IMR-90 (cell line): ENCODE data around the gene KPTN. TPM values are rescaled to one million over a fixed set of nuclear protein-coding genes. Genes with fewer than 3 reads are reported as not detected.
A peak's percentile ranks its signal among the peaks of the same experiment; 100 is the strongest.

Experiments used
- ATAC-seq: fragments of 200-7000 bp; cut with Tn5 transposase; 2 replicates; pipeline ENCODE4 v1.9.1; 2020; ENCODE audit warnings: low read depth, mild to moderate bottlenecking, moderate library complexity
- BruUV-seq: library from RNA; stranded (reverse); fragments of 400-500 nt; replicated peaks from 2 replicates; lab custom pipeline; 2021; lab: Mats Ljungman, UMichigan
- CTCF ChIA-PET: fragments of 300-600 bp; formaldehyde crosslinking; extraction: SDS; loops from one replicate; lab custom pipeline; 2021; ENCODE audit warnings: antibody characterized with exemption; lab: Yijun Ruan, JAX
- POLR2A ChIA-PET: fragments of 300-600 bp; sonication (Branson Sonifier 250); formaldehyde crosslinking; loops from one replicate; lab custom pipeline; 2022; ENCODE audit warnings: antibody characterized with exemption; ENCODE audit not compliant: unreplicated experiment; lab: Charles Lee
- DNase-seq: peaks from one replicate; pipeline ENCODE4 v3.0.0; 2013
- H2AFZ ChIP-seq: replicated peaks from 2 replicates; pipeline ENCODE3; 2013; ENCODE audit warnings: low read length, mild to moderate bottlenecking; ENCODE audit not compliant: poor library complexity
- H2AK5ac ChIP-seq: 2 replicates; pipeline ENCODE4 v1.6.1; 2013; ENCODE audit warnings: low read depth, low read length, inconsistent platforms
- H2AK9ac ChIP-seq: replicated peaks from 2 replicates; pipeline ENCODE3; 2013; ENCODE audit warnings: mild to moderate bottlenecking, low read depth, low read length, moderate library complexity; ENCODE audit not compliant: poor library complexity
- H2BK120ac ChIP-seq: 2 replicates; pipeline ENCODE4 v1.6.1; 2013; ENCODE audit warnings: low read depth, low read length, inconsistent platforms
- H2BK15ac ChIP-seq: 3 replicates; pipeline ENCODE4 v1.6.1; 2013; ENCODE audit warnings: low read depth, low read length, inconsistent platforms
- H2BK20ac ChIP-seq: 2 replicates; pipeline ENCODE4 v1.6.1; 2013; ENCODE audit warnings: low read depth, mild to moderate bottlenecking, inconsistent platforms, low read length, moderate library complexity
- H2BK5ac ChIP-seq: 2 replicates; pipeline ENCODE4 v1.6.1; 2013; ENCODE audit warnings: mild to moderate bottlenecking, low read depth, low read length, inconsistent platforms; ENCODE audit not compliant: poor library complexity, severe bottlenecking
- H3K14ac ChIP-seq: replicated peaks from 2 replicates; pipeline ENCODE4 v1.6.1; 2013; ENCODE audit warnings: low read depth, low read length, inconsistent platforms
- H3K18ac ChIP-seq: 2 replicates; pipeline ENCODE4 v1.6.1; 2013; ENCODE audit warnings: low read depth, low read length, control low read depth
- H3K23ac ChIP-seq: 2 replicates; pipeline ENCODE4 v1.6.1; 2013; ENCODE audit warnings: low read depth, low read length, inconsistent platforms
- H3K27ac ChIP-seq: 2 replicates; pipeline ENCODE4 v1.5.1; 2013; ENCODE audit warnings: mild to moderate bottlenecking, control low read depth, low read length; ENCODE audit not compliant: insufficient read depth
- H3K27me3 ChIP-seq: 2 replicates; pipeline ENCODE4 v1.6.1; 2013; ENCODE audit warnings: low read length; ENCODE audit not compliant: control insufficient read depth, insufficient read depth
- H3K36me3 ChIP-seq: 2 replicates; pipeline ENCODE4 v1.6.1; 2013; ENCODE audit warnings: low read length, mixed read lengths; ENCODE audit not compliant: control insufficient read depth, insufficient read depth
- H3K4ac ChIP-seq: 2 replicates; pipeline ENCODE4 v1.6.1; 2013; ENCODE audit warnings: low read depth, low read length, inconsistent platforms
- H3K4me1 ChIP-seq: 2 replicates; pipeline ENCODE4 v1.6.1; 2013; ENCODE audit warnings: low read length, mixed read lengths; ENCODE audit not compliant: control insufficient read depth, insufficient read depth
- H3K4me2 ChIP-seq: 2 replicates; pipeline ENCODE4 v1.6.1; 2013; ENCODE audit warnings: low read depth, mild to moderate bottlenecking, control low read depth, low read length, moderate library complexity
- H3K4me3 ChIP-seq: 2 replicates; pipeline ENCODE4 v1.5.1; 2013; ENCODE audit warnings: low read depth, mild to moderate bottlenecking, control low read depth, low read length, moderate library complexity; ENCODE audit not compliant: insufficient read depth
- H3K56ac ChIP-seq: 2 replicates; pipeline ENCODE4 v1.6.1; 2013; ENCODE audit warnings: low read length, inconsistent platforms; ENCODE audit not compliant: insufficient read depth; ENCODE audit errors: extremely low read depth
- H3K79me1 ChIP-seq, 2 experiments: 2 replicates each; pipeline ENCODE4 v1.6.1; 2013; ENCODE audit warnings: low read length in 2 of 2, inconsistent platforms in 1 of 2, low read depth in 1 of 2
- H3K9ac ChIP-seq: 2 replicates; pipeline ENCODE4 v1.6.1; 2013; ENCODE audit warnings: low read depth, low read length, control low read depth
- H3K9me1 ChIP-seq: 2 replicates; pipeline ENCODE4 v1.6.1; 2013; ENCODE audit warnings: low read length, inconsistent platforms; ENCODE audit not compliant: insufficient read depth
- H3K9me3 ChIP-seq: 2 replicates; pipeline ENCODE4 v1.6.1; 2013; ENCODE audit warnings: low read length; ENCODE audit not compliant: control insufficient read depth, insufficient read depth
- H4K20me1 ChIP-seq: 2 replicates; pipeline ENCODE4 v1.6.1; 2013; ENCODE audit warnings: low read length, inconsistent platforms; ENCODE audit not compliant: insufficient read depth
- H4K5ac ChIP-seq: 2 replicates; pipeline ENCODE4 v1.6.1; 2013; ENCODE audit warnings: mild to moderate bottlenecking, low read depth, low read length, control low read depth
- H4K8ac ChIP-seq, 2 experiments: 2 replicates each; pipeline ENCODE4 v1.6.1; 2013; ENCODE audit warnings: low read depth in 2 of 2, low read length in 2 of 2, control low read depth in 1 of 2, inconsistent platforms in 1 of 2
- H4K91ac ChIP-seq: 2 replicates; pipeline ENCODE4 v1.6.1; 2013; ENCODE audit warnings: low read depth, low read length, inconsistent platforms; ENCODE audit not compliant: insufficient read depth
- CEBPB ChIP-seq: IDR thresholded peaks from 2 replicates; pipeline ENCODE4 v1.6.1; 2012; ENCODE audit warnings: low read depth, low read length, improper control_type of control experiment
- FOS ChIP-seq: fragments of 150-350 bp; IDR thresholded peaks from 2 replicates; pipeline ENCODE4 v1.6.1; 2016; ENCODE audit warnings: low read depth, low read length
- MAFK ChIP-seq: IDR thresholded peaks from 2 replicates; pipeline ENCODE4 v1.6.1; 2012; ENCODE audit warnings: low read depth, low read length, improper control_type of control experiment
- MAZ ChIP-seq: IDR thresholded peaks from 2 replicates; pipeline ENCODE4 v1.6.1; 2012; ENCODE audit warnings: low read depth, mild to moderate bottlenecking, low read length, improper control_type of control experiment, moderate library complexity, borderline replicate concordance
- RAD21 ChIP-seq: IDR thresholded peaks from 2 replicates; pipeline ENCODE4 v1.6.1; 2012; ENCODE audit warnings: low read length, improper control_type of control experiment
- RCOR1 ChIP-seq: IDR thresholded peaks from 2 replicates; pipeline ENCODE4 v1.6.1; 2012; ENCODE audit warnings: mild to moderate bottlenecking, low read length, improper control_type of control experiment; ENCODE audit not compliant: insufficient replicate concordance
- RFX5 ChIP-seq: IDR thresholded peaks from 2 replicates; pipeline ENCODE4 v1.8.0; 2012; ENCODE audit warnings: low read depth, mild to moderate bottlenecking, low read length, moderate library complexity
- WGBS, 2 experiments: methylation state at CpG; one replicate each; pipeline versions ENCODE4 v1.1.5 to v1.1.7; 2013; ENCODE audit warnings: missing lambda C conversion rate in 2 of 2; ENCODE audit not compliant: insufficient read length in 1 of 2; ENCODE audit errors: extremely low coverage in 2 of 2; 5-methylcytosine and 5-hydroxymethylcytosine counted together
- dilution Hi-C: fragments of 300-500 bp; cut with HindIII; formaldehyde crosslinking; loops from one replicate; pipeline ENCODE4 v1.14.3; 2018; ENCODE audit warnings: low sequenced_read_pairs; ENCODE audit not compliant: unreplicated experiment
- in situ Hi-C: fragments of 300-500 bp; cut with MboI; formaldehyde crosslinking; loops from 3 replicates; pipeline ENCODE4 v1.14.3; 2019; ENCODE audit warnings: low sequenced_read_pairs, inconsistent platforms, mixed read lengths
- intact Hi-C: fragments of 100-400 bp; cut with micrococcal nuclease; formaldehyde crosslinking; loops from 2 replicates; pipeline ENCODE4 v1.10.0; 2022
- polyA plus RNA-seq, 3 experiments: library from polyadenylated mRNA; depleted of rRNA; stranded (reverse); fragments of >200 nt; gene quantifications; 2 replicates each; pipeline ENCODE4 v1.2.3, GENCODE V29; 2012; ENCODE audit warnings: low replicate concordance in 1 of 3
- total RNA-seq: library from RNA; depleted of rRNA; stranded (reverse); fragments of >200 nt; gene quantifications from 2 replicates; pipeline ENCODE4 v1.2.3, GENCODE V29; 2012
- TF ChIP-seq, protein P1 (sequence below): fragments of 150-350 bp; IDR thresholded peaks from 2 replicates; pipeline ENCODE4 v1.6.1; 2017; ENCODE audit warnings: mild to moderate bottlenecking, antibody characterized with exemption, low read length, low read depth
- TF ChIP-seq, protein P2 (sequence below): fragments of 150-350 bp; IDR thresholded peaks from 2 replicates; pipeline ENCODE4 v1.6.1; 2016; ENCODE audit warnings: low read depth, mild to moderate bottlenecking, low read length, moderate library complexity, borderline replicate concordance

KPTN gene
- total and polyA plus RNA-seq, 2 of the 4 experiments (the other 2 are of a cell fraction) = 4.1 to 15.4 TPM

DNA sequence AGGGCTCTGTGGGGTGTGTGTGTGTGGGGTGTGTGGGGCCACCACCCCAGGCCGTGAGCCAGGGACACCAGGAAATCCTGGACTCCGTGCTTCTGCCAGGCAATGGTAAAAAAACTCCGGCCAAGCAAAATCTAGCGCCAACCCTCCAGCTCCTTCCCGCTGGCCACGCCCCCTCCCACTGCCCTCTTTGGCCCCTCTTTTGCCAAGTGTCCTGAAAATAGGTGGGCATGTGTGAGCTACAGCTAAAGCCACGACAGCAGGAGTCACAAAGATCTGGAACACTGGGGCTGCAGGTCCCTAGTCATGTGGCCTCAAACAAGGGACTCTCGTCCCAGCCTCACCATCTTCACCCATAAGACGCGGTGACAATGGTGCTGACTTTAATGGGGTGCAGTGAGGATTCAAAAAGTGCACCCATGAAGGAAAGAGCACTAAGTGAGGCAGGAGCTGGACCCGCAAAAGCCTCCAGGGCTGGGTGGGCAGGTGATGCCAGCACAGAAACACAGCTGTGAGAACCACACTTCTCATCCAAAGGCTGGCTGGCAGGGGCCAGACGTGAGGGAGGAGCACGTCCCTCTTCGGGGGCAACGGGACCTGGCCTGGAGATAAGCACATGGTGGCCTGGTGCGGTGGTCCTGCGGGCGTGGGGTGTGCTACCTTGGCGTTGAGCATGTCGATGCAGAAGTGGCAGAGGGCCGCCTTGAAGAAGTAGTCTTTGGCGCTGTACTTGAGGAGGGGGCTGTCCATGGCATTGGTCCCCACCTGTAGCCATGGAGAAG is 7.5 kb upstream of the KPTN start:
- Histone ChIP-seq H3K56ac (no peak overlapping the region), H4K8ac (no peak overlapping the region), H3K23ac (no peak overlapping the region), H3K27me3 (no peaks in the 10 kb centered on the region), H2AK5ac (no peak overlapping the region), H3K4me1 (no peaks in the 10 kb centered on the region), H2AFZ (no peak overlapping the region), H2AK9ac (peak overlapping the region; percentile 5), H2BK120ac (no peak overlapping the region), H3K4me2 (no peak overlapping the region), H3K9ac (no peak overlapping the region), H3K9me1 (peaks cover 6% of the 10 kb centered on the region; the same call in 1 of the 2 replicates), H3K14ac (no peak overlapping the region), H3K4ac (no peak overlapping the region), H3K27ac (no peak overlapping the region), H3K18ac (no peak overlapping the region), H2BK20ac (no peak overlapping the region), H3K36me3 (peaks cover 48% of the 10 kb centered on the region), H4K91ac (no peak overlapping the region), H4K5ac (no peak overlapping the region), H3K4me3 (no peak overlapping the region), H4K20me1 (peaks cover 6% of the 10 kb centered on the region; the same call in 1 of the 2 replicates), H2BK5ac (no peak overlapping the region), H2BK15ac (no peak overlapping the region), H3K79me1 (peaks cover 0 to 7% of the 10 kb centered on the region in 2 experiments; a peak in 2 of 4 replicates), H3K9me3 (no peaks in the 10 kb centered on the region)
- dilution Hi-C loops (no loop called here), in situ Hi-C loops (no loop called here), intact Hi-C loops (no loop called here)
- 96% methylated on average over 9 of the region's 22 CpGs; no CpG with 5 or more reads in 1 of the 2 experiments for WGBS, 2 experiments
- BruUV-seq = no TSS peak
- TF ChIP-seq MAFK = no peak
- TF ChIP-seq, protein P1, sequence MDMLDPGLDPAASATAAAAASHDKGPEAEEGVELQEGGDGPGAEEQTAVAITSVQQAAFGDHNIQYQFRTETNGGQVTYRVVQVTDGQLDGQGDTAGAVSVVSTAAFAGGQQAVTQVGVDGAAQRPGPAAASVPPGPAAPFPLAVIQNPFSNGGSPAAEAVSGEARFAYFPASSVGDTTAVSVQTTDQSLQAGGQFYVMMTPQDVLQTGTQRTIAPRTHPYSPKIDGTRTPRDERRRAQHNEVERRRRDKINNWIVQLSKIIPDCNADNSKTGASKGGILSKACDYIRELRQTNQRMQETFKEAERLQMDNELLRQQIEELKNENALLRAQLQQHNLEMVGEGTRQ = no peak
- no peak for TF ChIP-seq MAZ
- TF ChIP-seq RAD21 = no peak
- TF ChIP-seq FOS = no peak
- TF ChIP-seq, protein P2, sequence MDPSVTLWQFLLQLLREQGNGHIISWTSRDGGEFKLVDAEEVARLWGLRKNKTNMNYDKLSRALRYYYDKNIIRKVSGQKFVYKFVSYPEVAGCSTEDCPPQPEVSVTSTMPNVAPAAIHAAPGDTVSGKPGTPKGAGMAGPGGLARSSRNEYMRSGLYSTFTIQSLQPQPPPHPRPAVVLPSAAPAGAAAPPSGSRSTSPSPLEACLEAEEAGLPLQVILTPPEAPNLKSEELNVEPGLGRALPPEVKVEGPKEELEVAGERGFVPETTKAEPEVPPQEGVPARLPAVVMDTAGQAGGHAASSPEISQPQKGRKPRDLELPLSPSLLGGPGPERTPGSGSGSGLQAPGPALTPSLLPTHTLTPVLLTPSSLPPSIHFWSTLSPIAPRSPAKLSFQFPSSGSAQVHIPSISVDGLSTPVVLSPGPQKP = no peak
- no peak for TF ChIP-seq RFX5
- TF ChIP-seq CEBPB = no peak
- no peak for TF ChIP-seq RCOR1
- DNase-seq (no peak), ATAC-seq (no peak)
- CTCF ChIA-PET = no interaction called here
- POLR2A ChIA-PET = no interaction called here
